Stimulated activated CD8-positive, alpha-beta memory T cell treated with anti-CD3 and anti-CD28 coated beads, Interleukin-15, amount 100 ng/mL, for 4 hours (primary cell): ENCODE measurements around the gene EPN1.
"Not testable (repeated sequence)": the region's sequence is repeated elsewhere in the genome, so short reads cannot be mapped to it uniquely, and the experiment has no call there.

ENCODE experiments used
- DNase-seq, 2 donors: peaks; one replicate each; pipeline ENCODE4 v3.0.0-alpha.2; 2020; ENCODE audit warnings: low read depth in 2 of 2

EPN1 gene

GRCh38 chr19:55693336-55693974 lies 18.4 kb downstream of the EPN1 start:
- no peak for DNase-seq

GRCh38 chr19:55694241-55694655 lies 19.2 kb downstream of the EPN1 start:
- DNase-seq: no peak

- DNase-seq: no peak
Measured at GRCh38 chr19:55694656-55695491, 19.8 kb downstream of the EPN1 start.

GRCh38 chr19:55695511-55696290 lies 20.7 kb downstream of the EPN1 start:
- no peak for DNase-seq

GRCh38 chr19:55696301-55697068 lies 21.5 kb downstream of the EPN1 start:
- DNase-seq: no peak

- DNase-seq: no peak
Measured at GRCh38 chr19:55697069-55697440, 22.0 kb downstream of the EPN1 start.

- no peak for DNase-seq
Measured at GRCh38 chr19:55697698-55698097, 22.7 kb downstream of the EPN1 start.

GRCh38 chr19:55698256-55698655 lies 23.2 kb downstream of the EPN1 start:
- DNase-seq: no peak

- DNase-seq: no peak
Measured at GRCh38 chr19:55699221-55699620, 24.2 kb downstream of the EPN1 start.

GRCh38 chr19:55700813-55701212 lies 25.8 kb downstream of the EPN1 start:
- no peak for DNase-seq

- no peak for DNase-seq
Measured at GRCh38 chr19:55702131-55702627, 27.2 kb downstream of the EPN1 start.

- no peak for DNase-seq
Measured at GRCh38 chr19:55703790-55704215, 28.8 kb downstream of the EPN1 start.

- DNase-seq: no peak
Measured at GRCh38 chr19:55704494-55705245, 29.6 kb downstream of the EPN1 start.

GRCh38 chr19:55705972-55706371 lies 30.9 kb downstream of the EPN1 start:
- no peak for DNase-seq

GRCh38 chr19:55711719-55712118 lies 36.7 kb downstream of the EPN1 start:
- no peak for DNase-seq

GRCh38 chr19:55712804-55713631 lies 38.0 kb downstream of the EPN1 start:
- no peak for DNase-seq

GRCh38 chr19:55716531-55716930 lies 41.5 kb downstream of the EPN1 start:
- DNase-seq: no peak

GRCh38 chr19:55717251-55717650 lies 42.2 kb downstream of the EPN1 start:
- DNase-seq: no peak

- not testable (repeated sequence) for DNase-seq
Measured at GRCh38 chr19:55717879-55718711, 43.1 kb downstream of the EPN1 start.
